Astrocyte of the cerebellum (primary cell): ENCODE data around the gene NTPCR.

Experiments
- DNase-seq: peaks from one replicate; pipeline ENCODE4 v3.0.0-alpha.2; 2011; ENCODE audit warnings: low read depth
- H3K4me3 ChIP-seq: 2 replicates; pipeline ENCODE4 v1.5.1; 2011; ENCODE audit warnings: mild to moderate bottlenecking, low read depth, low read length, moderate library complexity
- in situ Hi-C: cut with HindIII; loops from 2 replicates; pipeline ENCODE4 v1.10.0; 2017; ENCODE audit warnings: low sequenced_read_pairs
- TF ChIP-seq, protein P1 (sequence below): IDR thresholded peaks from 2 replicates; pipeline ENCODE4 v1.5.1; 2012; ENCODE audit warnings: low read length, low read depth, moderate library complexity, mild to moderate bottlenecking; ENCODE audit errors: missing control alignments

Gene NTPCR

GRCh38 chr1:232958067-232958466 is 7.7 kb downstream of the NTPCR start:
- in situ Hi-C loops: no loop called here
- TF ChIP-seq, protein P1, sequence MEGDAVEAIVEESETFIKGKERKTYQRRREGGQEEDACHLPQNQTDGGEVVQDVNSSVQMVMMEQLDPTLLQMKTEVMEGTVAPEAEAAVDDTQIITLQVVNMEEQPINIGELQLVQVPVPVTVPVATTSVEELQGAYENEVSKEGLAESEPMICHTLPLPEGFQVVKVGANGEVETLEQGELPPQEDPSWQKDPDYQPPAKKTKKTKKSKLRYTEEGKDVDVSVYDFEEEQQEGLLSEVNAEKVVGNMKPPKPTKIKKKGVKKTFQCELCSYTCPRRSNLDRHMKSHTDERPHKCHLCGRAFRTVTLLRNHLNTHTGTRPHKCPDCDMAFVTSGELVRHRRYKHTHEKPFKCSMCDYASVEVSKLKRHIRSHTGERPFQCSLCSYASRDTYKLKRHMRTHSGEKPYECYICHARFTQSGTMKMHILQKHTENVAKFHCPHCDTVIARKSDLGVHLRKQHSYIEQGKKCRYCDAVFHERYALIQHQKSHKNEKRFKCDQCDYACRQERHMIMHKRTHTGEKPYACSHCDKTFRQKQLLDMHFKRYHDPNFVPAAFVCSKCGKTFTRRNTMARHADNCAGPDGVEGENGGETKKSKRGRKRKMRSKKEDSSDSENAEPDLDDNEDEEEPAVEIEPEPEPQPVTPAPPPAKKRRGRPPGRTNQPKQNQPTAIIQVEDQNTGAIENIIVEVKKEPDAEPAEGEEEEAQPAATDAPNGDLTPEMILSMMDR: no peak
- H3K4me3 ChIP-seq: no peak overlapping the region
- no peak for DNase-seq

GRCh38 chr1:232962761-232963745 is 12.6 kb downstream of the NTPCR start:
- in situ Hi-C loops: no loop called here
- DNase-seq: peak; percentile 13
- TF ChIP-seq, protein P1: no peak
- H3K4me3 ChIP-seq: no peak overlapping the region

- H3K4me3 ChIP-seq: no peak overlapping the region
- in situ Hi-C loops: no loop called here
- no peak for DNase-seq
- TF ChIP-seq, protein P1: no peak
These were observed 14.2 kb downstream of the NTPCR start for GRCh38 chr1:232964601-232965000.

DNA sequence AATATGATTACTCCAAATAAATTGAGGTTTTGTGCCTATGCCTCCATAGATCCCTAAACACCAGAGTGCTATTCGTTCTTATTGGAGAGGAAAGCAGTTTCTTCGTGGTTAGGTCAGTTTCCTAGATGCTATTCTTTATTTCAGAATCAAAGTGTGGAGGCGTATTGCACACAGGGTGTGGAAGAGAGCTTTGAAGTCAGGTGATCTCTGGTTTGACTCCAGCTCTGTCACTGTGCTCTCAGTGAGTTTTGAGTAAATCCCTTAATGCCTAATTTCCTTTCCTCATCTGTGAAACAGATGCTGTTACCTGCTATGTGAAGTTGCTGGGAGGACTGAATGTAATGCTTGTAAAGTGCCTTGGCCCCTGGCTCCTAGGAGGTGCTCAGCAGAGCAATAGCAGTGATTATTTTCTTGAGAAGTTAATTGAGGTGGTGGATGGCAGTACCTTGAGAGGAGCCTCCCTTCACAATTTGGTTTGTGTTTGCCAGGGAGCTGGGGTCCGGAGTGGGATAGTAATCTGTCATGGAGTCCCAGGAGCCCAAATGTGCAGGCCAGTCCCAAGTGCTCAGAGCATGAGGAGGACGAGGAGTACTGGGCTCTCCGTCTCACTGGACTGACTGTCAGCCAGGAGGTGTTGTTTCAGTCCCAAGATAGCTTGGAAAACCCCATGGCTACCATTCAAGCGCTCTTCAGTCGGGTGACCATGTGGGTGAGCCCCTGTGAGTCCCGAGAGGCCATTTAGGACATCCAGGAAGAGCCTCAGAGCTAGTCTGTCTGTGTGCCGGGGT is 14.9 kb downstream of the NTPCR start:
- DNase-seq: no peak
- no peak overlapping the region for H3K4me3 ChIP-seq
- TF ChIP-seq, protein P1: no peak
- in situ Hi-C loops: no loop called here

DNA sequence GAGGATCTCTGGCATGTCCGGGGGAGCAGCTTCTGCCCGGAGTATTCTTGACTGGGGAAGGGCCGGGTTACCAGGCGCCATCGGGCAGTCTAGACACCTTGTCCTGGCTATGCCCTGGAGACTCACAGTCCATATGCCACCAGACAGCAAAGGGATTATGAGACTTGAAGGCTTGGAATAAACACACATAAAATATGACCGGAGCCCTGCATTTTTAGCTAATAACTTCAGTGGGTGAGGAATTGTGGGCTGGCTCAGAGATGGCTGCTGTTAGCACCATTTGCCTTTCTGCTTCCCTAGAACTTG is 15.5 kb downstream of the NTPCR start:
- H3K4me3 ChIP-seq: no peak overlapping the region
- TF ChIP-seq, protein P1: no peak
- in situ Hi-C loops: no loop called here

GRCh38 chr1:232966663-232967062 is 16.3 kb downstream of the NTPCR start:
- DNase-seq: no peak
- no peak overlapping the region for H3K4me3 ChIP-seq
- in situ Hi-C loops: no loop called here
- TF ChIP-seq, protein P1: no peak

More for the DNA sequence above, 15.5 kb downstream of the NTPCR start:
- no peak for DNase-seq
